ENCODE data around the gene UNCX. TPM values are rescaled to one million over a fixed set of nuclear protein-coding genes. Genes with fewer than 3 reads are reported as not detected.

UNCX gene
- total RNA-seq, 2 donors from 2014 or later = 0.13 TPM; not detected in 1

DNA sequence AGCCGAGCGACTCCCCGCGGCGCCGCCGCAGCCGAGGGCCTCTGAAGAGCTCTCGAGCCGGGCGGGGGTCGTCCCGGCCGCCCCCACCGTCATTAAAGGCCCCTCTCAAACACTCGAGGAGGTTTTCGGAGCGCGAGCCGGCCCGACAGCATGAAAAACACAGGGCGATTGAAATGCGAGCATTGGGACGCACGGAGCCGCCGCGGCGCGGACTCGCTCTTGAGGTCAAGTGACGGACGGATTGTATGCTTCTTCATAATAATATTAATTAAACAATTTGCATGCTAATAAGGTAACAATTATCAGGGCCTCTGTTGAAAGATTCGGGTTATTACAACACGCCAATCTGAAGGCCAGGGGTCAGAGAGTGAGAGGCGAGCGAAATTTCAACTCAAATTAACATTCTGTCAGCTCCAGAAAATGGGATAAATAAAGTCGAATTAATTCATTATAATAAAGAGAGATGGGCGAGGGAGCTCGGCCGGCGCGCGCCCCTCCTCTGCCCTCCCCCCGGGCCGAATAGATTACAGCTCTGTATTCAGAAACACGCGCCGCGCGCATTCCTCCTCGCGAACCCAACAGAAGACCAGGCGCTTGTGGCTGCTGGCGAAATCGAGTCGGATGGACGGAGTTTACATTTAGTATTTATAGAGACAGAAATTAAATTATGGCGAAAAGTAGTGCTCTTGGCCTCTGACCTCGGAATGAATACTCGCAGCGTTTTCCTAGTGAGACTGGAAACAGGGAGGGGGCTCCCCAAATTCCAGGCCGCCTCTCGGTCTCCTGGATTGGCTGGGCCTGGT, 2.1 kb upstream of the UNCX start:
- no peak overlapping the region for H3K4me3 Mint-ChIP-seq
- Histone ChIP-seq H3K36me3 (ENCODE audit: control insufficient read depth, insufficient read depth, low read length) (no peaks in the 10 kb centered on the region), H3K27me3 (ENCODE audit: control insufficient read depth, insufficient read depth, low read length, poor library complexity, severe bottlenecking) (peaks cover 92% of the 10 kb centered on the region), H3K27ac (ENCODE audit: low read depth, low read length) (no peak overlapping the region), H3K4me1 (ENCODE audit: control insufficient read depth, insufficient read depth, low read length) (peaks cover 11% of the 10 kb centered on the region), H3K9me3 (ENCODE audit: control insufficient read depth, low read length) (no peaks in the 10 kb centered on the region), H3K4me3 (ENCODE audit: low read length) (no peak overlapping the region), H3K9ac (ENCODE audit: extremely low read depth, low read length, poor library complexity, severe bottlenecking) (no peak overlapping the region)
- peak; percentile 66 for DNase-seq
- no peaks in the 10 kb centered on the region for H3K36me3 Mint-ChIP-seq (ENCODE audit: low read depth)
- no peak overlapping the region for H3K27ac Mint-ChIP-seq
- no peak for TF ChIP-seq CTCF (conservative IDR thresholded peaks at IDR 0.05)
- H3K9me3 Mint-ChIP-seq = no peaks in the 10 kb centered on the region
- H3K27me3 Mint-ChIP-seq (ENCODE audit: insufficient read depth) = peaks cover 87% of the 10 kb centered on the region
- H3K4me1 Mint-ChIP-seq = peaks cover 30% of the 10 kb centered on the region
- WGBS, 2 experiments (ENCODE audit: insufficient coverage in 1 of 2, insufficient read length in 1 of 2) = 2% methylated on average over 34 to 61 of the region's 64 CpGs

DNA sequence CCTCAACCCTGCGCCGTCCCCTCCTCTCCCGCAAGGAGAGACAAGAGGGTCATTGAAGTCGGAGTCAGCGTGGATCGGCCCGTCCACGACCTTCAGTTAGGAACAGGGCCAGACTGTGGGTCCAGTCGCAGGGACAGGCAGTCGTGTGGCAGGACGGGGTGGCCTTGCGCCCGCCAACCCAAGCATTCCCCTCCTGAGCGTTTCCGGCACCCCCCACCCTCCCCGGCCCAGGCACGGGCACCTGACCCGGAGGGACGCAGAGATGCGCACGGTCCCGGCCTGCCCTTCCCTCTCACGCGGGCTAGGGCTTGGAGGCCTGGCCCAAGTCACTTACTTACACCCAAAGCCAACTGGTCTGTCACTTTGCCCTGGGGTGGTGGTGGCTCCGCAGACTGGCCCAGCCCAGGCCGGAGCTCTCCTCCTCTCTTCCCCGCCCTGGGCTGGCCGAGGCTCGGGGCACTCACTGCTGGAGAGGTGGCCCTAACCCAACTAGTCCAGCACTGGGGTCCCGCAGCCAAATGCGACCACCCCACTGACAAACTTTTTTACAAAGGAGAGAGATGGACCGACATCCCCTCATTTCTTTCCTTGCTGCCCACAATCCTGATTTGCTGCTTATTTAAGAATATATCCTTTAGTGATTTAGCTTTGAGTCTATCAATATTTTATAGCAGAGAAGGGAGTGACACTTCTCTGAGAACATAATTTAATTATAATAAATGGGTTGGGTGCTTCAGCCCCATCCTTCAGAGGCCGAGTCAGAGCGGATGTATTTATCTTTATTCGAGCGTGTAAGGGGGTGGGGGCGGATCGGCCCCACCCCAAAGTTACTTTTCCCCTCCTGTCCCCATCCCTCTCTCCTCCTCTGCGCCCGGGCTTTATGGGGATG, 1.2 kb upstream of the UNCX start:
- H3K4me1 Mint-ChIP-seq = peaks cover 25% of the 10 kb centered on the region
- H3K27me3 Mint-ChIP-seq (ENCODE audit: insufficient read depth) = peaks cover 82% of the 10 kb centered on the region
- DNase-seq = peak; percentile 80

More for the DNA sequence above, 1.2 kb upstream of the UNCX start:
- TF ChIP-seq CTCF (conservative IDR thresholded peaks at IDR 0.05) = no peak
- H3K9ac ChIP-seq (ENCODE audit: extremely low read depth, low read length, poor library complexity, severe bottlenecking) = no peak overlapping the region
- no peak overlapping the region for H3K4me3 ChIP-seq (ENCODE audit: low read length)
- Mint-ChIP-seq H3K4me3 (no peak overlapping the region), H3K27ac (no peak overlapping the region), H3K36me3 (ENCODE audit: low read depth) (no peaks in the 10 kb centered on the region), H3K9me3 (no peaks in the 10 kb centered on the region)
- H3K27ac ChIP-seq (ENCODE audit: low read depth, low read length) = no peak overlapping the region
- peaks cover 92% of the 10 kb centered on the region for H3K27me3 ChIP-seq (ENCODE audit: control insufficient read depth, insufficient read depth, low read length, poor library complexity, severe bottlenecking)
- no peaks in the 10 kb centered on the region for H3K9me3 ChIP-seq (ENCODE audit: control insufficient read depth, low read length)
- WGBS, 2 experiments (ENCODE audit: insufficient coverage in 1 of 2, insufficient read length in 1 of 2) = 2 to 5% methylated on average over 23 to 35 of the region's 40 CpGs
- no peaks in the 10 kb centered on the region for H3K36me3 ChIP-seq (ENCODE audit: control insufficient read depth, insufficient read depth, low read length)
- peaks cover 6% of the 10 kb centered on the region for H3K4me1 ChIP-seq (ENCODE audit: control insufficient read depth, insufficient read depth, low read length)
